ENCODE results near the gene CCDC92.

The CCDC92 gene

DNA sequence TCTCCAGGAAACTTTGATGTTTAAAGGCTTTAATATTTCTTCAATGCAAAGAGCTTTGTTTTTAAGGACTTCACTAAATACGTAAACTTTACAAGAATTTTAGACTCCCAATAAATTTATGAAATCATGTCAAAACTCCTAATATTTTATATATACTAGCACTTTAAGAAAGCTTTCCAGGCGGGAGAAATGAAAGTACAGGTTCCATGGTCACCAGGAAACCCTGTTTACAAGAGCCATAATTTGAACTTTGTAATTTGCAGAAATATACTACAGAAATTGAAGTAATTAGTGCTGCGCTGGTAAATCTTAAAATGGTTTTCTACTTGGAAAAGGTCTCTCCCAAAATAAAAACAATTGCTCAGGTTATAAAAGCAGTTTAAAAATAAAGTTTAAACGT is 8.8 kb downstream of the CCDC92 start:
- no peak overlapping the region for H3K9ac ChIP-seq (ENCODE audit: low read length)
- TF ChIP-seq EZH2 (optimal IDR thresholded peaks at IDR 0.05; ENCODE audit: low read depth, low read length) = no peak
- TF ChIP-seq EZH2phosphoT487 (IDR thresholded peaks at IDR 0.05; ENCODE audit: low read length) = no peak
- TF ChIP-seq, protein P1, sequence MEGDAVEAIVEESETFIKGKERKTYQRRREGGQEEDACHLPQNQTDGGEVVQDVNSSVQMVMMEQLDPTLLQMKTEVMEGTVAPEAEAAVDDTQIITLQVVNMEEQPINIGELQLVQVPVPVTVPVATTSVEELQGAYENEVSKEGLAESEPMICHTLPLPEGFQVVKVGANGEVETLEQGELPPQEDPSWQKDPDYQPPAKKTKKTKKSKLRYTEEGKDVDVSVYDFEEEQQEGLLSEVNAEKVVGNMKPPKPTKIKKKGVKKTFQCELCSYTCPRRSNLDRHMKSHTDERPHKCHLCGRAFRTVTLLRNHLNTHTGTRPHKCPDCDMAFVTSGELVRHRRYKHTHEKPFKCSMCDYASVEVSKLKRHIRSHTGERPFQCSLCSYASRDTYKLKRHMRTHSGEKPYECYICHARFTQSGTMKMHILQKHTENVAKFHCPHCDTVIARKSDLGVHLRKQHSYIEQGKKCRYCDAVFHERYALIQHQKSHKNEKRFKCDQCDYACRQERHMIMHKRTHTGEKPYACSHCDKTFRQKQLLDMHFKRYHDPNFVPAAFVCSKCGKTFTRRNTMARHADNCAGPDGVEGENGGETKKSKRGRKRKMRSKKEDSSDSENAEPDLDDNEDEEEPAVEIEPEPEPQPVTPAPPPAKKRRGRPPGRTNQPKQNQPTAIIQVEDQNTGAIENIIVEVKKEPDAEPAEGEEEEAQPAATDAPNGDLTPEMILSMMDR (IDR thresholded peaks at IDR 0.05; ENCODE audit: low read length) = no peak
- H3K9me3 ChIP-seq (replicated peaks; ENCODE audit: insufficient read depth, low read length) = no peaks in the 10 kb centered on the region
- H3K27me3 ChIP-seq (replicated peaks; ENCODE audit: insufficient read depth, low read length) = no peaks in the 10 kb centered on the region
- no peaks in the 10 kb centered on the region for H3F3A ChIP-seq (ENCODE audit: insufficient read depth, low read length)
- no peak overlapping the region for H3K4me2 ChIP-seq (ENCODE audit: low read depth, low read length)
- no peak overlapping the region for H2AFZ ChIP-seq (ENCODE audit: low read length)
- no peaks in the 10 kb centered on the region for H3K4me1 ChIP-seq (ENCODE audit: low read length)
- no peak for DNase-seq
- H3K79me2 ChIP-seq (ENCODE audit: low read length) = no peaks in the 10 kb centered on the region
- no peaks in the 10 kb centered on the region for H3K9me2 ChIP-seq (replicated peaks; ENCODE audit: insufficient read depth, low read length)
- H3K4me3 ChIP-seq (ENCODE audit: low read length) = no peak overlapping the region
- no peak overlapping the region for H3K27ac ChIP-seq (ENCODE audit: low read length)
- H4K20me1 ChIP-seq (ENCODE audit: insufficient read depth, low read length) = no peaks in the 10 kb centered on the region
- no peaks in the 10 kb centered on the region for H3K36me3 ChIP-seq (replicated peaks; ENCODE audit: insufficient read depth, low read length)

DNA sequence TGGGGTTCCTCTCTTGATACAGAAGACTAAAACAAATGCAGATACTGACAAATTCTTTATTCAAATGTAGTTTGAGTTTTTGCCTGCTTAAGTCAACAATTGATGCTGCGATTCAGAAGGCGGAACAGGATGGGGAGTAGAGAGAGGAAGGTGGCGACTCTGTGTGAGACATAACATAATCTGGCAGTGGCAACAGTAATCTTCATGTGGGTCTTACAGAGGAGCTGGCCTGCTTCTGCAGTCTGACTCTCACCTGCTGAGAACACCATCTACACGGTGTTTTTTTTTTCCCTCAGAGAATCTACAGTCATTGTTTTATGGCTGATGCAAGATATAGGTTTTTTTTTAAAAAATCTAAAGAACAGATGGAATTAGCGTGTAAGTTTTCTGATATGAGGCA is 10.1 kb downstream of the CCDC92 start:
- TF ChIP-seq EZH2phosphoT487 (IDR thresholded peaks at IDR 0.05; ENCODE audit: low read length) = no peak
- no peak for TF ChIP-seq EZH2 (optimal IDR thresholded peaks at IDR 0.05; ENCODE audit: low read depth, low read length)
- TF ChIP-seq, protein P1 (IDR thresholded peaks at IDR 0.05; ENCODE audit: low read length) = no peak
- Histone ChIP-seq H3K9ac (ENCODE audit: low read length) (no peak overlapping the region), H4K20me1 (ENCODE audit: insufficient read depth, low read length) (no peaks in the 10 kb centered on the region), H3F3A (ENCODE audit: insufficient read depth, low read length) (no peaks in the 10 kb centered on the region), H3K27ac (ENCODE audit: low read length) (no peak overlapping the region), H2AFZ (ENCODE audit: low read length) (no peak overlapping the region), H3K36me3 (replicated peaks; ENCODE audit: insufficient read depth, low read length) (no peaks in the 10 kb centered on the region), H3K9me2 (replicated peaks; ENCODE audit: insufficient read depth, low read length) (no peaks in the 10 kb centered on the region), H3K79me2 (ENCODE audit: low read length) (no peaks in the 10 kb centered on the region), H3K4me2 (ENCODE audit: low read depth, low read length) (no peak overlapping the region), H3K9me3 (replicated peaks; ENCODE audit: insufficient read depth, low read length) (no peaks in the 10 kb centered on the region), H3K4me3 (ENCODE audit: low read length) (no peak overlapping the region), H3K27me3 (replicated peaks; ENCODE audit: insufficient read depth, low read length) (no peaks in the 10 kb centered on the region), H3K4me1 (ENCODE audit: low read length) (no peaks in the 10 kb centered on the region)
- DNase-seq = no peak

DNA sequence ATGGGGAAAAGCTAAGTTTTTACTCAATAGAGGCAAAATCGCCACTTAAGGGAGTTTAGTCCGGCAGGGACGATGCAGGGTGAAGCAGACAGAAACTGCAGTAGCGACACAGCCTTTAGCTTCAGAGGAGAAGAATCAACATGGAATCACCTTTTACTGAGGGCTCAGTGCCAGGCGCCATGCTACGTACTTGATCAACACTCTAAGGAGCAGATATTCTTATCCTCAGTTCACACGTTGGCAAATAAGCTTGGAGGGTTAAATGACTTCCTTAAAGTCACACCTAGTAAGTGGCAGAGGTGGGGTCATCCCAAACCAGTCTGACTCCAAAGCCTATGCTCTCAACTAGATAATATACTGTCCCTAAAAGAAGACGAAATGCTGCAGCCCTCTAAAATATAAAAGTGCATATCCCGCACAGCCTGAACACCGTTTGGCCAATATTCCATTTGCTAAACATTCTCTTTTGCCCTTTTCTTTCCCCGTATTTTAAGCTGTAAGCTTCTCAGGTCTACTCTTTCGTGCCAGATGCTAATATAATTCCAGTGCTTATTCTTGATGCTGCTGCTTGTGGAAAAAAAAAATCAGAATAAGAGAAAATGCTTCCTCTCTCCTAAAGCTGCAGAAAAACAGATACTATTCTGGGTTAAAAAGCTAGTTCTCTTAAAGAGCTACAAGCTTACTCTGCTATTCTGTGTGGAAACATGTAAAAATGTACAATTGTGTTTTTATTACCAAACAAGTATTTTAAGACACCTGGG is 10.9 kb downstream of the CCDC92 start:
- no peak for DNase-seq
- no peak overlapping the region for H2AFZ ChIP-seq (ENCODE audit: low read length)
- H3K4me1 ChIP-seq (ENCODE audit: low read length) = no peaks in the 10 kb centered on the region
- no peaks in the 10 kb centered on the region for H3F3A ChIP-seq (ENCODE audit: insufficient read depth, low read length)
- no peaks in the 10 kb centered on the region for H4K20me1 ChIP-seq (ENCODE audit: insufficient read depth, low read length)
- H3K4me3 ChIP-seq (ENCODE audit: low read length) = no peak overlapping the region
- no peaks in the 10 kb centered on the region for H3K79me2 ChIP-seq (ENCODE audit: low read length)
- no peak overlapping the region for H3K9ac ChIP-seq (ENCODE audit: low read length)
- no peaks in the 10 kb centered on the region for H3K9me2 ChIP-seq (replicated peaks; ENCODE audit: insufficient read depth, low read length)
- no peaks in the 10 kb centered on the region for H3K27me3 ChIP-seq (replicated peaks; ENCODE audit: insufficient read depth, low read length)
- no peaks in the 10 kb centered on the region for H3K36me3 ChIP-seq (replicated peaks; ENCODE audit: insufficient read depth, low read length)
- no peaks in the 10 kb centered on the region for H3K9me3 ChIP-seq (replicated peaks; ENCODE audit: insufficient read depth, low read length)
- H3K27ac ChIP-seq (ENCODE audit: low read length) = no peak overlapping the region
- no peak overlapping the region for H3K4me2 ChIP-seq (ENCODE audit: low read depth, low read length)
- TF ChIP-seq, protein P1 (IDR thresholded peaks at IDR 0.05; ENCODE audit: low read length) = no peak
- TF ChIP-seq EZH2 (optimal IDR thresholded peaks at IDR 0.05; ENCODE audit: low read depth, low read length) = no peak
